SU-DHL-6 (cell line): ENCODE data around the gene MRPL42.

ENCODE experiments used
- EZH2phosphoT487 ChIP-seq: fragments of 200-600 bp; sonication (generic), shearing (Covaris generic); conservative IDR thresholded peaks from 2 replicates; pipeline ENCODE4 v1.6.1; 2018; ENCODE audit warnings: mild to moderate bottlenecking, antibody characterized with exemption, low read length, moderate library complexity, mixed read lengths
- TF ChIP-seq, protein P1 (sequence below): fragments of 200-600 bp; sonication (generic); IDR thresholded peaks from one replicate; pipeline ENCODE4 v1.5.1; 2017; ENCODE audit warnings: antibody characterized with exemption, mild to moderate bottlenecking, low read length, moderate library complexity; ENCODE audit not compliant: insufficient read depth, poor library complexity, severe bottlenecking

DNA sequence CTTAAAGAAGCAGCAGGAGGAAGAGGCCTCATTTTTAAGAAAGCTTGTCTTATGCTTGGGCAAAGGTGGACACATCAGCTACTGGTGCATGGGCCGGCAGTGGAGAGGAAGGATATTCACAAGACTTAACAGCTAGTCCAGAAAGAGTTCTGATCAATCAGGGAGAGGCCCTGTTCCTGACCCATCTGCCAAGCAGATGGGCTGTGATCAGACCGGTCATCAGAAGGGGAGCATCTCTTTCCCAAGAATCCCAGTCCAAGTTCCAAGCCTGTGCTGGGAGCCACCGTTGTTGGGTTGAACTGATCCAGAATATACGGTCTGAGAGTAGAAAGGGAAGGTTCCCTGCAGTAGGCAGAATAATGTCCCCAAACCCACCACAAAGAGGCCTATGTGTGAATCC is 72.5 kb downstream of the MRPL42 start:
- TF ChIP-seq, protein P1, sequence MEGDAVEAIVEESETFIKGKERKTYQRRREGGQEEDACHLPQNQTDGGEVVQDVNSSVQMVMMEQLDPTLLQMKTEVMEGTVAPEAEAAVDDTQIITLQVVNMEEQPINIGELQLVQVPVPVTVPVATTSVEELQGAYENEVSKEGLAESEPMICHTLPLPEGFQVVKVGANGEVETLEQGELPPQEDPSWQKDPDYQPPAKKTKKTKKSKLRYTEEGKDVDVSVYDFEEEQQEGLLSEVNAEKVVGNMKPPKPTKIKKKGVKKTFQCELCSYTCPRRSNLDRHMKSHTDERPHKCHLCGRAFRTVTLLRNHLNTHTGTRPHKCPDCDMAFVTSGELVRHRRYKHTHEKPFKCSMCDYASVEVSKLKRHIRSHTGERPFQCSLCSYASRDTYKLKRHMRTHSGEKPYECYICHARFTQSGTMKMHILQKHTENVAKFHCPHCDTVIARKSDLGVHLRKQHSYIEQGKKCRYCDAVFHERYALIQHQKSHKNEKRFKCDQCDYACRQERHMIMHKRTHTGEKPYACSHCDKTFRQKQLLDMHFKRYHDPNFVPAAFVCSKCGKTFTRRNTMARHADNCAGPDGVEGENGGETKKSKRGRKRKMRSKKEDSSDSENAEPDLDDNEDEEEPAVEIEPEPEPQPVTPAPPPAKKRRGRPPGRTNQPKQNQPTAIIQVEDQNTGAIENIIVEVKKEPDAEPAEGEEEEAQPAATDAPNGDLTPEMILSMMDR, result no peak
- TF ChIP-seq EZH2phosphoT487, result no peak
